Stimulated activated CD8-positive, alpha-beta memory T cell treated with anti-CD3 and anti-CD28 coated beads, Interleukin-7, amount 100 ng/mL, for 48 hours (primary cell): Measurements from ENCODE around the gene CFAP99.
"Not testable (repeated sequence)": the region's sequence is repeated elsewhere in the genome, so short reads cannot be mapped to it uniquely, and the experiment has no call there.

ENCODE experiments used
- DNase-seq, 2 donors: peaks; one replicate each; pipeline ENCODE4 v3.0.0-alpha.2; 2020; ENCODE audit warnings: low read depth in 1 of 2; ENCODE audit errors: extremely low read depth in 1 of 2

The CFAP99 gene

GRCh38 chr4:2465032-2465431, 46.3 kb downstream of the CFAP99 start:
- DNase-seq: no peak

GRCh38 chr4:2465544-2465943, 46.8 kb downstream of the CFAP99 start:
- not testable (repeated sequence) for DNase-seq

- DNase-seq: peak; percentile 87 to 96
These were observed 49.9 kb downstream of the CFAP99 start, which contains the start of gene RNF4 for GRCh38 chr4:2468456-2469191. Gene RNF4, plus strand, starts transcription at chr4:2469106. Its CDS starts 21,388 bp downstream, at chr4:2490494.

- DNase-seq: peak; percentile 50 to 68
These were observed 50.6 kb downstream of the CFAP99 start for GRCh38 chr4:2469192-2469984.

GRCh38 chr4:2470791-2471190, 52.0 kb downstream of the CFAP99 start:
- no peak for DNase-seq

GRCh38 chr4:2472187-2472586, 53.4 kb downstream of the CFAP99 start:
- DNase-seq: no peak

- no peak for DNase-seq
These were observed 59.5 kb downstream of the CFAP99 start for GRCh38 chr4:2478229-2478628.

GRCh38 chr4:2480649-2481048, 61.9 kb downstream of the CFAP99 start:
- DNase-seq: no peak

GRCh38 chr4:2482192-2482591, 63.4 kb downstream of the CFAP99 start:
- DNase-seq: no peak

GRCh38 chr4:2482693-2483092, 63.9 kb downstream of the CFAP99 start:
- no peak for DNase-seq

GRCh38 chr4:2483237-2483636, 64.5 kb downstream of the CFAP99 start:
- DNase-seq: no peak

- no peak for DNase-seq
These were observed 65.4 kb downstream of the CFAP99 start for GRCh38 chr4:2484185-2484584.

- DNase-seq: peak; percentile 27 to 49
These were observed 66.2 kb downstream of the CFAP99 start for GRCh38 chr4:2484993-2485392.

GRCh38 chr4:2485956-2486355, 67.2 kb downstream of the CFAP99 start:
- DNase-seq: no peak

- no peak for DNase-seq
These were observed 68.2 kb downstream of the CFAP99 start for GRCh38 chr4:2486981-2487380.

- no peak for DNase-seq
These were observed 68.9 kb downstream of the CFAP99 start for GRCh38 chr4:2487632-2488031.

GRCh38 chr4:2489081-2489805, 70.5 kb downstream of the CFAP99 start:
- no peak for DNase-seq

GRCh38 chr4:2489841-2490552, 71.2 kb downstream of the CFAP99 start:
- no peak for DNase-seq

- no peak for DNase-seq
These were observed 74.2 kb downstream of the CFAP99 start for GRCh38 chr4:2492970-2493369.

- DNase-seq: no peak
These were observed 76.2 kb downstream of the CFAP99 start for GRCh38 chr4:2494992-2495391.

GRCh38 chr4:2497324-2497723, 78.6 kb downstream of the CFAP99 start:
- no peak for DNase-seq
